Measurements from ENCODE around the gene C17orf113.

The C17orf113 gene

GRCh38 chr17:42094375-42095069, 44.1 kb upstream of the C17orf113 start:
- H2AFZ ChIP-seq (ENCODE audit: low read depth): no peak overlapping the region
- no peak overlapping the region for H3K27ac ChIP-seq
- TF ChIP-seq CTCF (conservative IDR thresholded peaks at IDR 0.05; ENCODE audit: low read depth, low read length): no peak
- H3K79me2 ChIP-seq (ENCODE audit: insufficient read depth, low read depth): no peaks in the 10 kb centered on the region
- no peak overlapping the region for H3K4me2 ChIP-seq
- no peak overlapping the region for H3K9ac ChIP-seq
- no peak overlapping the region for H3K4me3 ChIP-seq (IDR thresholded peaks at IDR 0.05; ENCODE audit: insufficient read depth, low read depth, low read length)
- H3K4me1 ChIP-seq (ENCODE audit: low read depth, poor library complexity, severe bottlenecking): no peaks in the 10 kb centered on the region
- no peaks in the 10 kb centered on the region for H3K36me3 ChIP-seq (ENCODE audit: insufficient read depth)
- no peaks in the 10 kb centered on the region for H4K20me1 ChIP-seq (ENCODE audit: insufficient read depth)
- 0 out of 2 replicates have a peak, but pooled peaks cover 4% of the 10 kb centered on the region for H3K27me3 ChIP-seq (ENCODE audit: insufficient read depth, low read depth)

GRCh38 chr17:42092939-42093338, 42.5 kb upstream of the C17orf113 start:
- Histone ChIP-seq H3K4me2 (no peak overlapping the region), H3K4me3 (IDR thresholded peaks at IDR 0.05; ENCODE audit: insufficient read depth, low read depth, low read length) (no peak overlapping the region), H3K79me2 (ENCODE audit: insufficient read depth, low read depth) (no peaks in the 10 kb centered on the region), H2AFZ (ENCODE audit: low read depth) (no peak overlapping the region), H3K27ac (no peak overlapping the region), H3K27me3 (ENCODE audit: insufficient read depth, low read depth) (0 out of 2 replicates have a peak, but pooled peaks cover 3% of the 10 kb centered on the region), H4K20me1 (ENCODE audit: insufficient read depth) (no peaks in the 10 kb centered on the region), H3K9ac (no peak overlapping the region), H3K36me3 (ENCODE audit: insufficient read depth) (no peaks in the 10 kb centered on the region), H3K4me1 (ENCODE audit: low read depth, poor library complexity, severe bottlenecking) (no peaks in the 10 kb centered on the region)
- no peak for TF ChIP-seq CTCF (conservative IDR thresholded peaks at IDR 0.05; ENCODE audit: low read depth, low read length)

GRCh38 chr17:42090964-42091790, 40.8 kb upstream of the C17orf113 start:
- TF ChIP-seq CTCF (conservative IDR thresholded peaks at IDR 0.05; ENCODE audit: low read depth, low read length): no peak
- no peaks in the 10 kb centered on the region for H3K27me3 ChIP-seq (ENCODE audit: insufficient read depth, low read depth)
- H3K4me3 ChIP-seq (IDR thresholded peaks at IDR 0.05; ENCODE audit: insufficient read depth, low read depth, low read length): no peak overlapping the region
- no peak overlapping the region for H3K9ac ChIP-seq
- no peak overlapping the region for H2AFZ ChIP-seq (ENCODE audit: low read depth)
- H3K27ac ChIP-seq: no peak overlapping the region
- H3K36me3 ChIP-seq (ENCODE audit: insufficient read depth): no peaks in the 10 kb centered on the region
- no peaks in the 10 kb centered on the region for H3K79me2 ChIP-seq (ENCODE audit: insufficient read depth, low read depth)
- no peak overlapping the region for H3K4me2 ChIP-seq
- no peaks in the 10 kb centered on the region for H4K20me1 ChIP-seq (ENCODE audit: insufficient read depth)
- no peaks in the 10 kb centered on the region for H3K4me1 ChIP-seq (ENCODE audit: low read depth, poor library complexity, severe bottlenecking)

GRCh38 chr17:42088736-42089135, 38.3 kb upstream of the C17orf113 start:
- Histone ChIP-seq H3K9ac (no peak overlapping the region), H3K79me2 (ENCODE audit: insufficient read depth, low read depth) (no peaks in the 10 kb centered on the region), H4K20me1 (ENCODE audit: insufficient read depth) (no peaks in the 10 kb centered on the region), H3K27ac (no peak overlapping the region), H3K4me2 (no peak overlapping the region), H3K4me3 (IDR thresholded peaks at IDR 0.05; ENCODE audit: insufficient read depth, low read depth, low read length) (no peak overlapping the region), H2AFZ (ENCODE audit: low read depth) (no peak overlapping the region), H3K36me3 (ENCODE audit: insufficient read depth) (no peaks in the 10 kb centered on the region), H3K4me1 (ENCODE audit: low read depth, poor library complexity, severe bottlenecking) (no peaks in the 10 kb centered on the region), H3K27me3 (ENCODE audit: insufficient read depth, low read depth) (no peaks in the 10 kb centered on the region)
- TF ChIP-seq CTCF (conservative IDR thresholded peaks at IDR 0.05; ENCODE audit: low read depth, low read length): no peak

Measured in KMS-11 (cell line).